Body of pancreas (tissue), 4 donors: Measurements from ENCODE around the gene FBXO9.

Source experiments
- CTCF ChIP-seq, 7 experiments: fragments of 450-650 bp in 4 of 7; fragments of 200-600 bp in 3 of 7; sonication (generic) in 3 of 7; IDR thresholded peaks; one replicate each; pipeline ENCODE4 v1.5.1; 2016 to 2019; ENCODE audit warnings: antibody characterized with exemption in 7 of 7
- POLR2A ChIP-seq, 3 donors: fragments of 450-650 bp; IDR thresholded peaks; one replicate each; pipeline ENCODE4 v1.6.1; 2016; ENCODE audit warnings: antibody characterized with exemption in 3 of 3, mild to moderate bottlenecking in 2 of 3

DNA sequence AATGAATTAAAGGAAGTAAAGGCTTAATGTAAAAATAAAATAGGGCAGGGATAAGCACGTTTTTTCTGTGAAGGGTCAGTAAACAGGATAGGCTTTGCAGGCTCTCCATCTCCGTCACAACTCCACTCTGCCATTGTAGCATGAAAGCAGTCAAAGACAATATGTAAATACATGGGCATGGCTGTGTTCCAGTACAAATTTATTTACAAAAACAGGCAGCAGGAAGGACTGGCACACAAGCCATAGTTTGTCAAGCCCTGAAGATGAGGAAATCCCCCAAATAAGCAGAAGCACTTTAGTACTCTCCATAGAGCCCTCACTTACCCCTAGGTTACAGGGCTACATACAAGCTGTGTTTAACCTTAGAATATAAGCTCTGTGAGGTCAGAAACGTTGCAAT is 8.9 kb upstream of the FBXO9 start:
- TF ChIP-seq POLR2A (IDR thresholded peaks at IDR 0.05) (no peak), CTCF (IDR thresholded peaks at IDR 0.05) (no peak)
